ENCODE results near the gene DCST2.

DCST2 gene

GRCh38 chr1:155011437-155012025 is 22.1 kb downstream of the DCST2 start:
- no peak for TF ChIP-seq CTCF (IDR thresholded peaks at IDR 0.05)

- TF ChIP-seq CTCF (IDR thresholded peaks at IDR 0.05), result no peak
These were observed 22.6 kb downstream of the DCST2 start for GRCh38 chr1:155011004-155011416.

GRCh38 chr1:155010211-155010918 is 23.2 kb downstream of the DCST2 start:
- no peak for TF ChIP-seq CTCF (IDR thresholded peaks at IDR 0.05)

GRCh38 chr1:155009742-155010141 is 23.8 kb downstream of the DCST2 start:
- no peak for TF ChIP-seq CTCF (IDR thresholded peaks at IDR 0.05)

GRCh38 chr1:155009221-155009711 is 24.3 kb downstream of the DCST2 start:
- TF ChIP-seq CTCF (IDR thresholded peaks at IDR 0.05), result no peak

- no peak for TF ChIP-seq CTCF (IDR thresholded peaks at IDR 0.05)
These were observed 25.3 kb downstream of the DCST2 start for GRCh38 chr1:155008015-155008941.

GRCh38 chr1:155007251-155007828 is 26.2 kb downstream of the DCST2 start:
- TF ChIP-seq CTCF (IDR thresholded peaks at IDR 0.05), result no peak

Measured in LNCAP (cell line).